ENCODE measurements around the gene EGLN1. TPM values are rescaled to one million over a fixed set of nuclear protein-coding genes. Genes with fewer than 3 reads are reported as not detected.
A peak's percentile ranks its signal among the peaks of the same experiment; 100 is the strongest.

The EGLN1 gene
- total and polyA plus RNA-seq, 4 donors = 4.5 to 45.1 (median 16.3) TPM

DNA sequence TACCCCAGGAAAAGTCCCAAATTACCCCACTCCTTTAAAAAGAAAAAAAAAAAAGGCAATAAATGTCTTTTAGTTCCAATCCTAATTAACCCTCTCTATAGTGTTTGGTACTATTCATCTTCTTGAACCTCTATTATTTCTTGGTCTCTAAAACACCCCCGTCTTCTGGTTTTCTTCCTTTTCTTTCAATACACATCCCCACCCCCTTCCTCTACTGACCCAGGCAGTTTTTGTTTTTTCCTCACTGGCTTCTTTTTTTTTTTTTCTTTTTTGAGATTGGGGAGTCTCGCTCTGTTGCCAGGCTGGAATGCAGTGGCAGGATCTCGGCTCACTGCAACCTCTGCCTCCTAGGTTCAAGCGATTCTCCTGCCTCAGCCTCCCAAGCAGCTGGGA, 26.1 kb downstream of the EGLN1 start:
- DNase-seq (no peak), ATAC-seq (ENCODE audit: insufficient read depth, low FRiP score) (no peak)
- peaks cover 0 to 62% (median 4%) of the 10 kb centered on the region in 5 donors for H3K4me1 ChIP-seq (ENCODE audit: control insufficient read depth in 5 of 5, insufficient read depth in 5 of 5, low read length in 5 of 5)
- no peak overlapping the region for H3K4me3 ChIP-seq
- no peaks in the 10 kb centered on the region for H3K27me3 ChIP-seq (ENCODE audit: control insufficient read depth in 3 of 3, insufficient read depth in 3 of 3, low read length in 2 of 3)
- H3K9ac ChIP-seq (ENCODE audit: insufficient read depth in 1 of 2, low read length in 2 of 2) = no peak overlapping the region
- H3K27ac ChIP-seq (ENCODE audit: low read depth in 1 of 2, low read length in 1 of 2) = peak overlapping the region in 1 of 2 donors; percentile 81
- WGBS, 2 donors = 90 to 92% methylated on average over 4 of the region's 4 CpGs
- TF ChIP-seq, protein P1, sequence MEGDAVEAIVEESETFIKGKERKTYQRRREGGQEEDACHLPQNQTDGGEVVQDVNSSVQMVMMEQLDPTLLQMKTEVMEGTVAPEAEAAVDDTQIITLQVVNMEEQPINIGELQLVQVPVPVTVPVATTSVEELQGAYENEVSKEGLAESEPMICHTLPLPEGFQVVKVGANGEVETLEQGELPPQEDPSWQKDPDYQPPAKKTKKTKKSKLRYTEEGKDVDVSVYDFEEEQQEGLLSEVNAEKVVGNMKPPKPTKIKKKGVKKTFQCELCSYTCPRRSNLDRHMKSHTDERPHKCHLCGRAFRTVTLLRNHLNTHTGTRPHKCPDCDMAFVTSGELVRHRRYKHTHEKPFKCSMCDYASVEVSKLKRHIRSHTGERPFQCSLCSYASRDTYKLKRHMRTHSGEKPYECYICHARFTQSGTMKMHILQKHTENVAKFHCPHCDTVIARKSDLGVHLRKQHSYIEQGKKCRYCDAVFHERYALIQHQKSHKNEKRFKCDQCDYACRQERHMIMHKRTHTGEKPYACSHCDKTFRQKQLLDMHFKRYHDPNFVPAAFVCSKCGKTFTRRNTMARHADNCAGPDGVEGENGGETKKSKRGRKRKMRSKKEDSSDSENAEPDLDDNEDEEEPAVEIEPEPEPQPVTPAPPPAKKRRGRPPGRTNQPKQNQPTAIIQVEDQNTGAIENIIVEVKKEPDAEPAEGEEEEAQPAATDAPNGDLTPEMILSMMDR (IDR thresholded peaks at IDR 0.05; ENCODE audit: control extremely low read depth, extremely low read depth) = no peak
- H3K9me3 ChIP-seq (ENCODE audit: control insufficient read depth in 4 of 4, insufficient read depth in 3 of 4, low read length in 3 of 4) = no peaks in the 10 kb centered on the region
- H3K36me3 ChIP-seq (ENCODE audit: control insufficient read depth in 4 of 4, insufficient read depth in 4 of 4, low read length in 4 of 4) = no peaks in the 10 kb centered on the region

DNA sequence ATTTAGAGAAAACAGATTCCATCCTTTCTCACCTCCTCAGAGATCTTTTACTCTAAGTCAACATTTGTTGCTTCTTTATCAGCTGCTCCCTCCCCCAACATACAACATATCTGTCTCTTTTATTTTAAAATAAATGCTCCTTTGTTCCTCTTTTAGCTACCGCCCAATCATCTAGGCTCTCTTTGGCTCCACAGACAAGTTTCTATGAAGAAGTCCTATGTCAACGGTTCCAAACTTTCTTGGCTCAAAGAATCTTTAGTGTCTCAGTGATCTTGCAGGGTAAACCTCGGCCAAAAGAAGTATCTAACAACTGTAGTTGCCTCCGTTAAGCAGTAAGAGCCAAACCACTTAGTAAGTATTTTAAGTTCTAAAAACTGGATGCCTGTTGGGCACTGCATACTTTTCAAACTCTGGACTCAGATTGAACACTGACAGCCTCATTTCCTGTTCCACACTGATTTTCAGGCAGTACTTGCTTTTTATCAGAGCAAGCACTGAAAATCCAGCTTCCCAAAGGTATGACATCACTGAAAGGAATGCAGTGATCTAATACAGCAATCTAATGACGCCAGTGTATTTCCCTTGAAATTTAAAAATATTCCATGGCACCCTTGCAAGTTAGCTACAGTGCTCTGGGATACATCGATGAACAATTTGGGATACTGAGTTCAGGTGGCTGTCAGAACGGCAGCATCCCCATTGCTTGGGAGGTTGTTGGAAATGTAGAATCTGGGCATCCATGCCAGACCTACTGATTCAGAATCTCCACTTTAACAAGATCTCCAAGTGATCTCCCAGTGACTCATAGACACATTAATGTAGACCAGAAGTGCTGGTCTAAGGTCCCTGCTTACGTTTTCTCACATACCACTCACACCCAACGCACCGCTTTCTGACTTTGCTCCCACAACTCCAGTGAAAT, 26.8 kb downstream of the EGLN1 start:
- H3K27me3 ChIP-seq (ENCODE audit: control insufficient read depth in 3 of 3, insufficient read depth in 3 of 3, low read length in 2 of 3) = no peaks in the 10 kb centered on the region
- H3K36me3 ChIP-seq (ENCODE audit: control insufficient read depth in 4 of 4, insufficient read depth in 4 of 4, low read length in 4 of 4) = no peaks in the 10 kb centered on the region
- no peaks in the 10 kb centered on the region for H3K9me3 ChIP-seq (ENCODE audit: control insufficient read depth in 4 of 4, insufficient read depth in 3 of 4, low read length in 3 of 4)
- H3K27ac ChIP-seq (ENCODE audit: low read depth in 1 of 2, low read length in 1 of 2) = peak overlapping the region; percentile 40 to 81
- no peak overlapping the region for H3K9ac ChIP-seq (ENCODE audit: insufficient read depth in 1 of 2, low read length in 2 of 2)
- ATAC-seq (ENCODE audit: insufficient read depth, low FRiP score) = peak; percentile 69
- 46 to 55% methylated on average over 10 of the region's 10 CpGs for WGBS, 2 donors
- peak; percentile 28 to 75 (median 71) for DNase-seq
- peaks cover 0 to 67% (median 6%) of the 10 kb centered on the region in 5 donors for H3K4me1 ChIP-seq (ENCODE audit: control insufficient read depth in 5 of 5, insufficient read depth in 5 of 5, low read length in 5 of 5)
- H3K4me3 ChIP-seq = no peak overlapping the region
- TF ChIP-seq, protein P1 (IDR thresholded peaks at IDR 0.05; ENCODE audit: control extremely low read depth, extremely low read depth) = no peak

DNA sequence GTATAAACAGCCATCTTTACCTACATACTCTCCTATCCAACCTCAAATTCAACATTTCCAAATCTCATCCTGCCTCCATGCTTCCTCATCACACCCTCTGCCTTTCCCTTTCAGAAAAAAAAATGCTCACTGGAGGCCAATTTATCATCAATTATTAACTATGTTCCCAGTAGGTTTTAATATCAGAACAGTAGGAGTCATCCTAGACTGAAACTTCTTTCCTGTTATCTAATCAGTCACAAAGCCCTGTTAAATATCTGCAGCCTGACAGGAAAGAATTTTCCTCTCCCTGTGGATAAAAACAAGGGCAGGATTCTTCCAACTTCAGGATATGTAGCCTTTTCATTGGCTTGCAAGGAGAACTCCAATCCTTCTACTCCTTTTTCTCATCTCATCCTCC, 28.4 kb downstream of the EGLN1 start:
- H3K27me3 ChIP-seq (ENCODE audit: control insufficient read depth in 3 of 3, insufficient read depth in 3 of 3, low read length in 2 of 3) = no peaks in the 10 kb centered on the region
- no peaks in the 10 kb centered on the region for H3K36me3 ChIP-seq (ENCODE audit: control insufficient read depth in 4 of 4, insufficient read depth in 4 of 4, low read length in 4 of 4)
- no peak overlapping the region for H3K9ac ChIP-seq (ENCODE audit: insufficient read depth in 1 of 2, low read length in 2 of 2)
- H3K4me3 ChIP-seq = no peak overlapping the region
- ATAC-seq (ENCODE audit: insufficient read depth, low FRiP score) (no peak), DNase-seq (no peak)
- H3K4me1 ChIP-seq (ENCODE audit: control insufficient read depth in 5 of 5, insufficient read depth in 5 of 5, low read length in 5 of 5) = peaks cover 0 to 67% (median 6%) of the 10 kb centered on the region in 5 donors
- TF ChIP-seq, protein P1 (IDR thresholded peaks at IDR 0.05; ENCODE audit: control extremely low read depth, extremely low read depth) = no peak
- peak overlapping the region in 1 of 2 donors; percentile 22 for H3K27ac ChIP-seq (ENCODE audit: low read depth in 1 of 2, low read length in 1 of 2)
- no peaks in the 10 kb centered on the region for H3K9me3 ChIP-seq (ENCODE audit: control insufficient read depth in 4 of 4, insufficient read depth in 3 of 4, low read length in 3 of 4)

Measured in lung (tissue), 12 donors.